ENCODE measurements around the gene WNT3.

WNT3 gene

DNA sequence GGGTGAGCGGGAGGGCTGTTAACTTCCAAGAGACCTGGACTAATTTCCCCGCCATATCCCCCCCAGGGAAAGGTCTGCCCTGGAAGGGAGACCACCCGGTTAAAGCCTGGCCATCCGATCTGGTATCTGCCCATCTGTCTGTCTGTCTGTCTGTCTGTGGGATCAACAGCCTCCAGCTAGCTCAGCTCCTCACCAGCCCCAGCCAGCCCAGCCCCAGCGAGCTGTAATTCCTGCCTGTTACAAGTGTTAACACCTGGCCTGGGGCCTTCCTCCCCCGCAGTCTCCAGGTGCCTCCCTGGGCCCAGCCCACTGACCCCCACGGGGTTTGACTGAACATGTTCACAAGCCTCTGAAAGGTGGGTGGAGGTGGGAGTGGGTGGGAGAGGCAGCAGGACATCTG is 4.0 kb downstream of the WNT3 start:
- H3K4me1 ChIP-seq (ENCODE audit: control insufficient read depth, insufficient read depth, low read length) = peaks cover 14% of the 10 kb centered on the region
- H3K27me3 ChIP-seq (ENCODE audit: control insufficient read depth, insufficient read depth, low read length) = peaks cover 11% of the 10 kb centered on the region; the same call in 1 of the 2 replicates
- no peak overlapping the region for H3K27ac ChIP-seq (ENCODE audit: low read length)
- WGBS (ENCODE audit: insufficient coverage, insufficient read length) = no CpG with 5 or more reads among the region's 7 CpGs
- no peaks in the 10 kb centered on the region for H3K9me3 ChIP-seq (ENCODE audit: control insufficient read depth, insufficient read depth, low read length)
- H3K36me3 ChIP-seq (ENCODE audit: control insufficient read depth, insufficient read depth, low read length) = no peaks in the 10 kb centered on the region
- H3K4me3 ChIP-seq (ENCODE audit: low read length) = no peak overlapping the region
- DNase-seq (ENCODE audit: low read depth, low spot score) = no peak

GRCh38 chr17:46813920-46814319 is 4.6 kb downstream of the WNT3 start:
- Histone ChIP-seq H3K27ac (ENCODE audit: low read length) (no peak overlapping the region), H3K4me1 (ENCODE audit: control insufficient read depth, insufficient read depth, low read length) (peaks cover 17% of the 10 kb centered on the region), H3K27me3 (ENCODE audit: control insufficient read depth, insufficient read depth, low read length) (peaks cover 11% of the 10 kb centered on the region; the same call in 1 of the 2 replicates), H3K4me3 (ENCODE audit: low read length) (no peak overlapping the region), H3K9me3 (ENCODE audit: control insufficient read depth, insufficient read depth, low read length) (no peaks in the 10 kb centered on the region), H3K36me3 (ENCODE audit: control insufficient read depth, insufficient read depth, low read length) (no peaks in the 10 kb centered on the region)
- WGBS (ENCODE audit: insufficient coverage, insufficient read length) = no CpG with 5 or more reads among the region's 3 CpGs
- DNase-seq (ENCODE audit: low read depth, low spot score) = no peak

DNA sequence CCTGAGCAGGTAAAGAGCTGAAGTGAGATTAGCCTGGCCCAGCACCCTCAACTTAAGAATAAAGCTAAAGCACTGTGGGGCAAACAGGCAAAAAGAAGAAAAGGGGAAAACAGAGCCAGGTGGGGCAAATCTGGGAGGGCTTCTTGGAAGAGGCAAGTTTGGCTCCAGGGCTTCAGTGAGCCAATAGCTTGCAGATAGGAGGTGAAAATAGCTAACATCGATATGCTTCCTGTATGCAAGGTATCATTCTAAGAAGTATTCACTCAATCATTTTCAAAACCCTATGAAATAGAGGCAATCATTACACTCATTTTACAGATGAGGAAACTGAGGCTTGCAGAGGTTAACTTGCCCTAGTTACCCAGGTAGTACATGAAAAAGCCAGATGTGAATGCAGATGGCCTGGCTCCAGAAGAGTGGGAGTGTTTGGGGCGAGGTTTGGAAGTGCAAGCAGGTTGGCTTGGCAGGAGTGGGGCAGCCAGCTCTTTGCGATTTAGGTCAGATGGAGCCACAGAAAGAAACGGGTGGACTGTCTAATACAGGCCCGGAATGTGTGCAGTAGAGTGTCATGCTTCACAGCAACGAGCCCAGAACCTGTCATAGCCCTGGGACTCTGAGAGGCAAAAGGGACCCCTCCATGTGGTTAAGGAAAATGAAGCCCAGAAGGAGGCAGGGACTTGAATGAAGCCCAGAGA is 5.7 kb downstream of the WNT3 start:
- H3K27ac ChIP-seq (ENCODE audit: low read length) = no peak overlapping the region
- H3K4me1 ChIP-seq (ENCODE audit: control insufficient read depth, insufficient read depth, low read length) = peaks cover 17% of the 10 kb centered on the region
- peaks cover 8% of the 10 kb centered on the region; the same call in 1 of the 2 replicates for H3K27me3 ChIP-seq (ENCODE audit: control insufficient read depth, insufficient read depth, low read length)
- no peak for DNase-seq (ENCODE audit: low read depth, low spot score)
- no peaks in the 10 kb centered on the region for H3K9me3 ChIP-seq (ENCODE audit: control insufficient read depth, insufficient read depth, low read length)
- no peak overlapping the region for H3K4me3 ChIP-seq (ENCODE audit: low read length)
- no peaks in the 10 kb centered on the region for H3K36me3 ChIP-seq (ENCODE audit: control insufficient read depth, insufficient read depth, low read length)
- WGBS (ENCODE audit: insufficient coverage, insufficient read length) = no CpG with 5 or more reads among the region's 6 CpGs

- H3K4me1 ChIP-seq (ENCODE audit: control insufficient read depth, insufficient read depth, low read length) = peaks cover 17% of the 10 kb centered on the region
- no peak overlapping the region for H3K27ac ChIP-seq (ENCODE audit: low read length)
- WGBS (ENCODE audit: insufficient coverage, insufficient read length) = no CpG with 5 or more reads among the region's 11 CpGs
- H3K36me3 ChIP-seq (ENCODE audit: control insufficient read depth, insufficient read depth, low read length) = no peaks in the 10 kb centered on the region
- DNase-seq (ENCODE audit: low read depth, low spot score) = no peak
- H3K27me3 ChIP-seq (ENCODE audit: control insufficient read depth, insufficient read depth, low read length) = peaks cover 3% of the 10 kb centered on the region; the same call in 1 of the 2 replicates
- no peaks in the 10 kb centered on the region for H3K9me3 ChIP-seq (ENCODE audit: control insufficient read depth, insufficient read depth, low read length)
- no peak overlapping the region for H3K4me3 ChIP-seq (ENCODE audit: low read length)
Measured at GRCh38 chr17:46811978-46812583, 6.4 kb downstream of the WNT3 start.

DNA sequence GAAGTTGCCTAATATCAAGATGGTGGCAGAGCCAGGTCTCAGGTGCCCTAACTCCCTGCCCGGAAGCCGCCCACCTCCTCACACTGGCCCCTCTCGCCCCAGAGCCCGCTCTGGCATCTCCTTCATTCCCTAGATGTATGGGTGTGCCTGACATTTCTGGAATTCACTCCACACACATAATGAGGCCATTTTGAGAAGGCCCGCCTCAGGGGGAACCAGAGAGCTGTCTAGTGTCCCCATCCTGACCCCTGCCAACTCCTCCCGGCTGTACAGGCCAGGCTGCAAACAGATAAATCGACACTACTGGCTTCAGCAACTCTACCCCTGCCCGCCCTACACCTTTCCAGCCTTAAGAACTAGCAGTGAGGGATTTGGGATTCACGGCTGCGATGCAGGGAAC is 7.7 kb downstream of the WNT3 start:
- H3K4me1 ChIP-seq (ENCODE audit: control insufficient read depth, insufficient read depth, low read length) = peaks cover 10% of the 10 kb centered on the region
- H3K4me3 ChIP-seq (ENCODE audit: low read length) = no peak overlapping the region
- H3K36me3 ChIP-seq (ENCODE audit: control insufficient read depth, insufficient read depth, low read length) = no peaks in the 10 kb centered on the region
- no peak overlapping the region for H3K27ac ChIP-seq (ENCODE audit: low read length)
- DNase-seq (ENCODE audit: low read depth, low spot score) = no peak
- no CpG with 5 or more reads among the region's 10 CpGs for WGBS (ENCODE audit: insufficient coverage, insufficient read length)
- no peaks in the 10 kb centered on the region for H3K27me3 ChIP-seq (ENCODE audit: control insufficient read depth, insufficient read depth, low read length)
- H3K9me3 ChIP-seq (ENCODE audit: control insufficient read depth, insufficient read depth, low read length) = no peaks in the 10 kb centered on the region

GRCh38 chr17:46809110-46809571 is 9.4 kb downstream of the WNT3 start:
- H3K9me3 ChIP-seq (ENCODE audit: control insufficient read depth, insufficient read depth, low read length) = no peaks in the 10 kb centered on the region
- H3K27me3 ChIP-seq (ENCODE audit: control insufficient read depth, insufficient read depth, low read length) = no peaks in the 10 kb centered on the region
- H3K4me1 ChIP-seq (ENCODE audit: control insufficient read depth, insufficient read depth, low read length) = peaks cover 3% of the 10 kb centered on the region
- no peak overlapping the region for H3K27ac ChIP-seq (ENCODE audit: low read length)
- DNase-seq (ENCODE audit: low read depth, low spot score) = no peak
- H3K36me3 ChIP-seq (ENCODE audit: control insufficient read depth, insufficient read depth, low read length) = no peaks in the 10 kb centered on the region
- WGBS (ENCODE audit: insufficient coverage, insufficient read length) = 100% methylated on average over 2 of the region's 8 CpGs
- no peak overlapping the region for H3K4me3 ChIP-seq (ENCODE audit: low read length)

GRCh38 chr17:46805771-46806170 is 12.7 kb downstream of the WNT3 start:
- WGBS (ENCODE audit: insufficient coverage, insufficient read length) = no CpG with 5 or more reads among the region's 6 CpGs

DNA sequence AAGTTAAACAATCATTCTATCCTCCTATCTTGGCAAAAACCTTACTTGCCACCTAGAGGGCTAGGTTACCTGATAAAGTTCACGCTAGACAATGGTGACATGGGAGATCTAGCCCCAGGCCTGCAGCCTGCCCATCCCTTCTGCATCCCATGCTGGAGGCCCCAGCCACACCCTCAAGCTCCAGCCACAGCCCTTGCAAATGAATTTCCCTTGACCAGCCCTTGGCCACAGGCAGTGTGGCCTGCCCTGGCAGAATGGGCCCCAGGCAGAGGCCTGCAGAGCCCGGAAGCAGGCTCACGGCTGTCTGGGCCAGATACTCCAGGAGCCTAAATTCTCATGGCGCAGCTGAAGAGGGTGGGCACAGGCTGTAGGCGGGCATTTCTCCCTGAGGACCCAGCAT is 14.9 kb downstream of the WNT3 start:
- whole genome bisulfite sequencing (ENCODE audit: insufficient coverage, insufficient read length) = no CpG with 5 or more reads among the region's 5 CpGs
- Histone ChIP-seq H3K27me3 (ENCODE audit: control insufficient read depth, insufficient read depth, low read length) (no peaks in the 10 kb centered on the region), H3K27ac (ENCODE audit: low read length) (no peak overlapping the region), H3K4me3 (ENCODE audit: low read length) (no peak overlapping the region), H3K4me1 (ENCODE audit: control insufficient read depth, insufficient read depth, low read length) (no peaks in the 10 kb centered on the region), H3K36me3 (ENCODE audit: control insufficient read depth, insufficient read depth, low read length) (no peaks in the 10 kb centered on the region), H3K9me3 (ENCODE audit: control insufficient read depth, insufficient read depth, low read length) (no peaks in the 10 kb centered on the region)
- DNase-seq (ENCODE audit: low read depth, low spot score) = no peak

More at GRCh38 chr17:46805771-46806170, 12.7 kb downstream of the WNT3 start:
- H3K36me3 ChIP-seq (ENCODE audit: control insufficient read depth, insufficient read depth, low read length) = no peaks in the 10 kb centered on the region
- no peak overlapping the region for H3K4me3 ChIP-seq (ENCODE audit: low read length)
- no peaks in the 10 kb centered on the region for H3K9me3 ChIP-seq (ENCODE audit: control insufficient read depth, insufficient read depth, low read length)
- H3K27me3 ChIP-seq (ENCODE audit: control insufficient read depth, insufficient read depth, low read length) = no peaks in the 10 kb centered on the region
- no peak overlapping the region for H3K27ac ChIP-seq (ENCODE audit: low read length)
- H3K4me1 ChIP-seq (ENCODE audit: control insufficient read depth, insufficient read depth, low read length) = peaks cover 3% of the 10 kb centered on the region
- no peak for DNase-seq (ENCODE audit: low read depth, low spot score)

- Histone ChIP-seq H3K36me3 (ENCODE audit: control insufficient read depth, insufficient read depth, low read length) (no peaks in the 10 kb centered on the region), H3K9me3 (ENCODE audit: control insufficient read depth, insufficient read depth, low read length) (no peaks in the 10 kb centered on the region)
- WGBS (ENCODE audit: insufficient coverage, insufficient read length) = no CpG with 5 or more reads among the region's 7 CpGs
Measured at GRCh38 chr17:46802800-46803199, 15.7 kb downstream of the WNT3 start.

DNA sequence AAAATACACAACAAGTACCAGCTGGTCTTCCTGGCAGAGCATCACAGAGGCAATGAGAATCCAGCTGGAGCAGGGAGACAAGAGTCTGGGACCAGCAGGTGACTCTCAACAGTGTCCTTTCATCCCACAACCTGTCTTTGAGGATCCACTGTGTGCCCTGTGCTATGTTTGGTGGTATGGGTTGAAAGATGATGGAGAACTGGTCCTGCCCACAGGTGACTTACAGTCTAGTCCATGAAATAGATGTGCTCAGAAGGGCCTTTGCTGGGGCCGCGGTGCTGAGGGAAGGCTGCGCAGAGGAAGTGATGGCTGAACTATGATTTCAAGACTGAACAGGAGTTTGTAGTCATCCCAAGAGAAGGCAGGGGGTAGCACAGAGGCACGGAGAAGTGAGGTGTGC is 17.9 kb downstream of the WNT3 start:
- DNase-seq (ENCODE audit: low read depth, low spot score) = no peak
- no peaks in the 10 kb centered on the region for H3K9me3 ChIP-seq (ENCODE audit: control insufficient read depth, insufficient read depth, low read length)
- no peak overlapping the region for H3K27ac ChIP-seq (ENCODE audit: low read length)
- no CpG with 5 or more reads among the region's 4 CpGs for WGBS (ENCODE audit: insufficient coverage, insufficient read length)
- H3K27me3 ChIP-seq (ENCODE audit: control insufficient read depth, insufficient read depth, low read length) = no peaks in the 10 kb centered on the region
- H3K4me3 ChIP-seq (ENCODE audit: low read length) = no peak overlapping the region
- no peaks in the 10 kb centered on the region for H3K36me3 ChIP-seq (ENCODE audit: control insufficient read depth, insufficient read depth, low read length)
- H3K4me1 ChIP-seq (ENCODE audit: control insufficient read depth, insufficient read depth, low read length) = no peaks in the 10 kb centered on the region

More at GRCh38 chr17:46802800-46803199, 15.7 kb downstream of the WNT3 start:
- no peak for DNase-seq (ENCODE audit: low read depth, low spot score)
- Histone ChIP-seq H3K27me3 (ENCODE audit: control insufficient read depth, insufficient read depth, low read length) (no peaks in the 10 kb centered on the region), H3K4me3 (ENCODE audit: low read length) (no peak overlapping the region), H3K4me1 (ENCODE audit: control insufficient read depth, insufficient read depth, low read length) (no peaks in the 10 kb centered on the region), H3K27ac (ENCODE audit: low read length) (no peak overlapping the region)

Measured in iPS DF 6.9 (cell line).